Medulla oblongata (tissue), 1 donor: Measurements from ENCODE around the gene CECR2.
A peak's percentile ranks its signal among the peaks of the same experiment; 100 is the strongest.
"Not testable (repeated sequence)": the region's sequence is repeated elsewhere in the genome, so short reads cannot be mapped to it uniquely, and the experiment has no call there.

Experiments used
- DNase-seq: peaks from one replicate; pipeline ENCODE4 v3.0.0-alpha.2; 2015; ENCODE audit errors: extremely low spot score

The CECR2 gene

DNA sequence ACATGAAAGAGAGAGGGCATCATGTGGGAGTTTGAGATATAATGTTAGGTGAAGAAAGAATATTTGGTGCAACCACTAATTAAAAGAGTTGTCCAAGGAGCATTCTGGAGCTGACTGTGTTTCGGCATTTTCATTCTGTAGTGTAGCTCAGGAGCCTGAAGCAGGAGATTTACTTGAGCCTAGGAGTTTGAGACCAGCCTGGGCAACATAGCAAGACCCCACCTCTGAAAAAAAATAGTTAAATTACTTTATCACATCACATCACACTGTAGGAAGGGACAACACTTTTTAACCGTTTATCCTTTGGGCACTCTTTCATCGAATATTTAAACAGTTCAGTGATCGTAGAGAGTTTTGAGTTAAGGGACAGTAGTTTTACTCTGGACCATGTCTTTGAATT, 143.7 kb downstream of the CECR2 start:
- no peak for DNase-seq

DNA sequence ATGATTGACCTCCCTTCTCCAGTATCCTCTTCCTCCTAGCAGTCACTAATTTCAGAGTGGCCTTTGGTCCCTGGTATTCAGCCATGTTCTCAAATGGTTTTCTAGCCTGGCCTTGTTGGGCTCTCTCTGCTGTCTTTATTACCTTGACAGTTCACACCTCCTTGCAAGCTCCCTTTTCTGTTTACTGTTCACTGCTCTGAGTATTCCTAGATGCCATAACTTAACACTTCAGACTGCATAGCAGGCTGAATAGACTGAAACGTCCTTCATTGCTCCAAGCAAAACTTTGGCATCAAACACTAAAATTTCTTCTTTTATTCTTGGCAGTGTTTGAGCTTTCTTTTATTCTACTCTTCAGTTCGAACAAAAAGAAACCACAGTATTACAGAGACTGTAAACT, 144.4 kb downstream of the CECR2 start:
- DNase-seq: no peak

DNA sequence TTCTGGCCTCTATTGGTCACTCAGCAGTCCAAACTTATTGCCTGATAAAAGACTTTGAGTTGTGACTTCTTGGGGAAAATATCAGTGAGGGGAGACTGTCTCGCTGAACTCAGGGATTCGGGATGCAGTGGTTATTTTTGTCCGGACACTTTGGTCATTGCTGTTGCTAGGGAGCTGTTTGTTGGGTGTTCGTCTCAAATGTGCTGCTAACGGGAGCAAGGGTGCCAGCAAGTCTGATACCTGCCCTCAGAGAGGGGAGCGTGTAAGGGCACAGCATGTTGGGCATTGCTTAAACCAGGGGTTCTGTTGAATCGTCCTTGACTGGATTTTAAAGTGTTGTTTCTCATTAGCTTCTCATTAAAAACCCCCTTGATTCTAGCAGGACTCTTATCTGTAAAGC, 144.8 kb downstream of the CECR2 start:
- DNase-seq: no peak

DNA sequence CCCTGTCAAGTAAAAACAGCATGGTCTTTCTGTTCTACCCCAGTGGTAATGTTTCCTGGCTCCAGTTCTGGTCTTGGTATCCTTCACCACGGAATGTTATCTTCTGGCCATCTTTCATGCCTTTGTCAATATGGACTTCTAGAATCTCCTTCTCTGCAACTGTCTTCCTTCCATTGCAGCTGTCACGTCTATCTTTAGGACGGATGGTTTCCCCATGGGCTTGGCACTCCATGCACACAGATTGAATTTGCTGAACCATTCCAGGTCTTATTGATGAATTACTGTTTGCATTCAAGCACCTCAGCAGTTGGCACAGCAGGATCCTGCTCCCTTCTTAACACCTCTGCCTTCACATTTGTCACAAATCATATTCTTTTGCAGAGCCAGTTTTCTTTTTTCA, 149.1 kb downstream of the CECR2 start:
- no peak for DNase-seq

DNA sequence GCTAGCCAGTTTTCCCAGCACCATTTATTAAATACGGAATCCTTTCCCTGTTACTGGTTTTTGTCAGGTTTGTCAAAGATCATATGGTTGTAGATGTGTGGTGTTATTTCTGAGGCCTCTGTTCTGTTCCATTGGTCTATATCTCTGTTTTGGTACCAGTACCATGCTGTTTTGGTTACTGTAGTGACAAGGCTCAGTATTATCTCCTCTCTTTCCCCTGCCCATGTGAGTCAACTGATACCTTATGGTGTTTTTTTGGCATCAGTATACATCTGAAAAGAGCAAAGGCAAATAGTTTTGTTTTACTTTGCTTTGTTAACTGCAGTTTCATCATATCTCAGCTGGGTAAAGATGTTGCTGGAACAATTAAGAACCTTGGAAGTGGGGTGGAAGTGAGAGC, 152.7 kb downstream of the CECR2 start:
- DNase-seq: not testable (repeated sequence)

DNA sequence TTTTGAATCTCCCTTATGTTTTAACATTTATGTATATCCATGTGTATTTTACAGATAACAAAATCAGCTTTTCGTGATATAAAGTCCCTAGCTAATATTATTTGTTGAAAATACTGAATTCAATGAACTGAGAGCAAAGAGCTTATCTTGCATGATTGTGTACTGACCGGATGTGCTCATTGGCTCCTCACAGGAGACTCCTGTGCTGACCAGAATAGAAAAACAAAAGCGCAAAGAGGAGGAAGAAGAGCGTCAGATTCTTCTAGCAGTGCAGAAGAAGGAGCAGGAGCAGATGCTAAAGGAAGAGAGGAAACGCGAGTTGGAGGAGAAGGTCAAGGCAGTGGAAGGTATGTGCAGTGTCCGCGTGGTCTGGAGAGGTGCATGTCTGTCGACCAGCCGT, 154.7 kb downstream of the CECR2 start:
- no peak for DNase-seq

DNA sequence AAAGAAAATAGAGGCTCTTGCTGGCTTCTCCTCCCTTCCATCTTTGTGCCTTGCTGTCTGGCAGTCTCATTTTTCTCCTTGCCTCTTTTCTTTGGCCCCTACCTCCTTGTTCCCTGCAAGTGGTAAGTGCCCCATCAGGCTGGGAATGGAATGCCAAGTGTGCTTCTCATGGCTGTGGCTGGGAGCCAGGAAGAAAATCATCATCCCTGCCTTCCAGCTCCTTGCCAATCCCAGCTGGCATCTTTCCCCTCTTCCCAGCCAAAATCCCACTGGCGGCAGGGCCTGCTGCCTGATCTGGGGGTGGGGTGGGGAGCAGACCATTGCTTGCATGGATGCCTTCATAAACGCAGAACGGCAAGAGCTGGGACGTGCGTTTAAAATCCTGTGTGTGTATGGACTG, 167.0 kb downstream of the CECR2 start:
- DNase-seq: peak; percentile 80

DNA sequence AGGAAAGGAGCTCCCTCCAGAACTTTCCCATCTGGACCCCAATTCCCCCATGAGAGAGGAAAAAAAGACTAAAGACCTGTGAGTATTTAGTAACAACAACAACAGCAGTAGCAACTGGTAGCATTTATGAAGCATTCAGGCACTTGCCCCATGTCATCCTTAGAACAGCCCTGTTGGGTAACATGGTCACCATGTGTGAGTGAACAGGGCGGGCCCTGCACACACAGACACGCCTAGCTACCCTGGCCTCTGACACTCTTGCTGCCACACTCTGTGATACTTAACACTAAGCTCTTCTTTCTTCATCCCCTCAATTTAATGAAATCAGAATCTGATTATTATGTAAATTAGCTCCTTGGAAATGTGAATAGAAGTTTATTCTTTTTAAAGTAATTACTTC, 167.9 kb downstream of the CECR2 start:
- DNase-seq: no peak

DNA sequence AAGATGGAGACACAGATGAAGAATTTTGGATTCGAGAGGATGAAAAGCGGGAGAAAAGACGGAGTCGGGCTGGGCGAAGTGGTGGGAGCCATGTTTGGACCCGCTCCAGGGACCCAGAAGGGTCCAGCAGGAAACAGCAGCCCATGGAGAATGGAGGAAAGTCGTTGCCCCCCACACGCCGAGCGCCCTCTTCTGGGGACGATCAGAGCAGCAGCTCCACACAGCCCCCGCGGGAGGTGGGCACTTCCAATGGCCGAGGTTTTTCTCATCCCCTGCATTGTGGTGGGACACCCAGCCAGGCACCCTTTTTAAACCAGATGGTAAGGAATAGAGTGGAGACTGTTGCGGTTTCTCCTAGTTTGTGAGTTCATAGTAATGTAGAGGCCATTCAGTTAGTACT, 171.2 kb downstream of the CECR2 start:
- DNase-seq: no peak

DNA sequence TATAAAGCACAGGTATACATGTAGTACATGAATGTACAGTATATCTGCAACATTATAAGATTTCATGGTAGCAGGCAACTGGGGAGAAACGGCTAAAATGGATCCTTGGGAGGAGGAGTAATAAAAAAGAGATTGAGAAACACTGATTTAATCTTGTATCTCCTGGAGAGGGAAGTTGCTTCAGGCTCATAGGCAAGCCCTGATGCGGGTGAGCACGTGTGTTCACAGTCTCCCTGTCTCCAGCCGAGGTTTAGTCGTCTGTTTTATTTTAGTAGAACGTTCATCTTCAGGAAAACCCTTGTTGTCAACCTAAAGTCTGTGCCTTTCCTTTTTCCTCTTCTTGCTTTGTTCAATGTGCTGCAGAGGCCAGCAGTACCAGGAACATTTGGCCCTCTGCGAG, 172.2 kb downstream of the CECR2 start:
- no peak for DNase-seq

DNA sequence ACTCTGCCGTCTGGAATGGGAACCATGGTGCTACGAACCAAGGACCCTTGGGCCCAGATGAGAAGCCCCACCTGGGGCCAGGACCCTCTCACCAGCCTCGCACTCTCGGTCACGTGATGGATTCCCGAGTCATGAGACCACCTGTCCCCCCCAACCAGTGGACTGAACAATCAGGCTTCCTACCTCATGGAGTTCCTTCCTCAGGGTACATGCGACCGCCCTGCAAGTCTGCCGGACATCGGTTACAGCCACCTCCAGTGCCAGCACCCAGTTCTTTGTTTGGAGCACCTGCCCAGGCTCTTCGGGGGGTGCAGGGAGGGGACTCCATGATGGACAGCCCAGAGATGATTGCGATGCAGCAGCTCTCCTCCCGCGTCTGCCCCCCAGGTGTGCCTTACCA, 173.2 kb downstream of the CECR2 start:
- DNase-seq: no peak

DNA sequence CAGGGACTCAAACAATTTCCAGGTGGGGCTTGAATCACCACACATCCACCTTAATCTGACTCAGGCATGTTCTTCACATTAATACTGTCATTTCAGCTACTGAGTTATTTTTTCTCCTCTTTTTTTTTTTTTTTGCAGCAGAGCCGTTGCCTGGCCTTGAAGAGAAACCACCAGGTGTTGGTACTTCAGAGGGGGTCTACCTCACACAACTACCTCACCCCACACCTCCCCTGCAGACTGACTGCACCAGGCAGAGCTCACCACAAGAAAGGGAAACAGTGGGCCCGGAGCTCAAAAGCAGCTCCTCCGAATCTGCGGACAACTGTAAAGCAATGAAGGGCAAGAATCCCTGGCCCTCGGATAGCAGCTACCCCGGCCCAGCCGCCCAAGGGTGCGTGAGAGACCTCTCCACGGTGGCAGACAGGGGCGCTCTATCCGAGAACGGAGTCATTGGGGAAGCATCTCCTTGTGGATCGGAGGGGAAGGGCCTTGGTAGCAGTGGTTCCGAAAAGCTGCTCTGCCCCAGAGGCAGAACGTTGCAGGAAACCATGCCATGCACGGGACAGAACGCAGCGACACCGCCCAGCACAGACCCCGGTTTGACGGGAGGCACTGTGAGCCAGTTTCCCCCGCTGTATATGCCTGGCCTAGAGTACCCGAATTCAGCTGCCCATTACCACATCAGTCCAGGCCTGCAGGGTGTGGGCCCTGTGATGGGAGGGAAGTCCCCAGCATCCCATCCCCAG, 178.9 kb downstream of the CECR2 start:
- DNase-seq: no peak

DNA sequence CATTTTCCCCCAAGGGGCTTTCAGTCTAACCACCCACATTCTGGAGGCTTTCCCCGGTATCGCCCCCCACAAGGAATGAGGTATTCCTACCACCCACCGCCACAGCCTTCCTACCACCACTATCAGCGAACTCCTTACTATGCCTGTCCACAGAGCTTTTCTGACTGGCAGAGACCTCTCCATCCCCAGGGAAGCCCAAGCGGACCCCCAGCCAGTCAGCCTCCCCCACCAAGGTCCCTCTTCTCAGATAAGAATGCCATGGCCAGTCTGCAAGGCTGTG, 179.4 kb downstream of the CECR2 start:
- no peak for DNase-seq

DNA sequence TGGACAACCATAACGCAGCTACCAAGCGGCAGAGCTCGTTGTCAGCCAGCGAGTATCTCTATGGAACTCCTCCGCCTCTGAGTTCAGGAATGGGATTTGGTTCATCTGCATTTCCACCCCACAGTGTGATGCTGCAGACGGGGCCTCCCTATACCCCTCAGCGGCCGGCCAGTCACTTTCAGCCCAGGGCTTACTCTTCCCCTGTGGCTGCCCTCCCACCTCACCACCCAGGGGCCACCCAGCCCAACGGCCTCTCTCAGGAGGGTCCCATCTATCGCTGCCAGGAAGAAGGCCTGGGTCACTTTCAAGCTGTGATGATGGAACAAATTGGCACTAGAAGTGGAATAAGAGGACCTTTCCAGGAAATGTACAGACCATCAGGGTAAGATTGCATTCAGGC, 179.9 kb downstream of the CECR2 start:
- DNase-seq: no peak

DNA sequence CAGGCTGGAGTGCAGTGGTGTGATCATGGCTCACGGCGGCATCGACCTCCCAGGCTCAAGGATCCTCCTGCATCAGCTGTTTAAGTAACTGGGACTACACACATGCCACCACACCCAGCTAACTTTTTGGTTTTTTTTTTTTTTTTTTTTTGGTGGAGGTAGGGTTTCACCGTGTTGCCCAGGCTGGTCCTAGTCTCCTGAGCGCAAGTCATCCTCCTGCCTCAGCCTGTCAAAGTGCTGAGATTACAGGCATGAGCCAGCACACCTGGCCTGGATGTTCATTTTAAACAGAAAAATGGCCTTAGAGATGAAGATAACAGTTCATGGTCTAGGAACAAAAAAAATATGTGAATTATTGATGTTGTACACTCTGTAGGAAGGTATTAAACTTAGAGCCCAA, 180.4 kb downstream of the CECR2 start:
- no peak for DNase-seq

DNA sequence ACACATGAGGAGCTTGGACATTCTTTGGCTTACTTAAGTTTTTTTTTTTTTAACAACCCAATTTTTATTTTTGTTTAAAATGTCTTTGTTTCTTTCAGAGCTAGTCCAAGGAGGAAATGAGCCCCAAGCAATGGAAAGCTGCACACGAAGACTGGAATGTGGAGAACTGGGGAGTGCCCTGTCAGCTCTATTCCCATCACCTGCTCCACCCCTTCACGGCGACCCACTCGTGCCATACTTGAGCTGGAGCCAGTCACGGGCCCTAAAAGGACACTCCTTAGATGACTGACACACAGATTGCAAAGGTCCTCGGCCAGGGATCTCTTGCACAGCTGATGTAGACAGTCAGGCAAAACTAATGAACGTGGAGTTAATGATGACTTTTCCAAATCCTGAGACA, 183.5 kb downstream of the CECR2 start:
- DNase-seq: no peak

DNA sequence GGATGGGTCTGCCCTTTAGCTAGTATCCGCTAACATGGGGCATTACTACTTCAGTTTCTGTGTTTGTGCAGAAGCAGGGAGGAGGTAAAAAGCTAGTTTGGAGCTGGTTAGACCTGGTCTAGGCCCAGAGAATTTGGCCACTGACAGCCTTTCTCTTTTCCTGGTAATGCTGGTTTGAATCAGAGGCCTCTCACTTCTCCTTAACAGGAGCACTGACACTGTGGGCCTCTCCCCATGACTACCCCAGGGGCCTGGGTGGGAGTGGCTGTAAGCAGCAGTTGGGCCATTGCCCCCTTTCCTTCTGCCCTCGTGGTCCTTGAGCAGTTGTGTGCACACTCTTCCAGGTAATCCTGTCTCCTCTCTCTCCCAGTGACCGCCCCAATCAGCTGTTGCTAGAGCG, 185.6 kb downstream of the CECR2 start:
- DNase-seq: no peak

DNA sequence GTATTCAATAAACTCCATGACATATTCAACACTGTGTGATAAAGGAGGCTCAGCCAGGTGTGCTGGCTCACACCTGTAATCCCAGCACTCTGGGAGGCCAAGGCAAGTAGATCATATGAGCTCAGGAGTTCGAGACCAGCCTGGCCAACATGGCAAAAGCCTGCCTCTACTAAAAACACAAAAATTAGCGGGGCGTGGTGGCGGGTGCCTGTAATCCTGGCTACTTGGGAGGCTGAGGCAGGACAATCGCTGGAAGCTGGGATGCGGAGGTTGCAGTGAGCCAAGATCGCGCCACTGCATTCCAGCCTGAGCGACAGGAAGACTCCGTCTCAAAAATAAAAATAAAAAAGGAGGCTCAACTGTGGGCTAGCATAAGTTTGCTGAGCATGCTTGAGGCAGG, 189.9 kb downstream of the CECR2 start:
- DNase-seq: no peak

DNA sequence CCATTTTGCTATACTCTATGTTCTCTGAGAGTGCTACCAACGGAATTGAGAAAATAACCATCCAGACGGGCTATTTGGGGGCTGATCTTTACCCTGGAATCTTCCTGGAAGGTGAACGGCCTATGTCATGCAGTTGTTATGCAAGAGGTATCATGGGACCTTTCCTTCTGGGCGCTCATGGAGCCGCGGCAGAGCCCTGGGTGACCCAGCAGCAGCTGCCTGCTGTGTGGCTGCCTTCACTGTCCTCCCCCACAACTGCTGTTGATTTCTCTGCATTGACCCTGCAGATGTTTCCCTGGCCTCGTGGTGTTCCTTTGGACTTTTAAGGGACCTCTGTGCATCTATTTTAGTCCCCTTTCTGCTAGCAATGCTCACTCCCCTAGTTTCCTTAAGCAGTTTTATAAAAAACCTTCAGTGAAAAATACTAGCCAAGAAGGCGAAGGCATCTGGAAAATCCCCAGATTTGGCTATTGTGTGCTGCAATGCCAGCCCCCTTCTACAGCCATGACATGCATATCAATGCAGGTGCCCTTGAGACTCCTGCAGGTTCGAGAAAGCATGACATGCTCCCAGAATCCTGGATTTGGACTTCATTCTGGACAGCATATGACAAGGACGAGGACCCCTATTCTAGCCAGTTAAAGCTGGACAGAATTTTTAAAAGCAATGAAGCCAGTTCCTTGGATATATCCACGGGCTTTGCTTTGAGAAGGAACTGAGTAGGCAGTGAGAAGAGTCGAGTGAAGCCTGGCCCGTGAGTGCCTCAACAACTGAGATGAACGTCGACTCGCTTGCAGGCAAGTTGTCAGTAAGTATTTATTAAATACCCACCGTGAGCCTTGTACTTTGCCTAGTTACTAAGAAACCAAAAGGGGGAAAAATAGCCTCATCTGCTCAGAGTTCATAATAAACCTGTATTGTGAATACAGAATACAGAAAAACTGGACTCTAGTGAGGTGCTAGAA, 193.9 kb downstream of the CECR2 start, which contains the start of gene SLC25A18:
Gene SLC25A18, plus strand, starts transcription at position 593 of the 965 bp plus-strand sequence. CDS start 16,447 bp downstream, outside the sequence.
- DNase-seq: peak; percentile 88

DNA sequence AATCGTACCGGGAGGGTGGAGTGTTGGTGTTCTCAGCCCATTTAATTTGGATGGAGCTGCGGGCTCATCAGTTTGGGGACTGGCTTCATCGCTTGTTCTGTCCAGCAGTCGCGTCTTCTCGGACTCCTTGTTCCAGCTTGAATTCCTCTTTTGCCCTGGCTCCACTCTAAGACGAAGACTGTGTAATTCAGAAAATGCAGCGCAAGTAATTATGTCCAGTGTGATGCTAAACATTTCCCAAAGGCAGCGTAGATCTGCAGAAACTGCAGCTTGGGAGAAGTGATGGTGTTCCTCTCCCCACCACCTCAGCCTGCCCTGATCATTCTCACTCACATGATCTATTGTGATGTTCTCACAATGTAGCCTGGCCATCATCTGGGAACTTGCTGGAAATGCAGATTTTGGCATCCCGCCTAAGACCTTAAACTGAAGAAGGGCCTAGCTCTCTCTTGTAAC, 194.7 kb downstream of the CECR2 start:
- DNase-seq: peak; percentile 82

DNA sequence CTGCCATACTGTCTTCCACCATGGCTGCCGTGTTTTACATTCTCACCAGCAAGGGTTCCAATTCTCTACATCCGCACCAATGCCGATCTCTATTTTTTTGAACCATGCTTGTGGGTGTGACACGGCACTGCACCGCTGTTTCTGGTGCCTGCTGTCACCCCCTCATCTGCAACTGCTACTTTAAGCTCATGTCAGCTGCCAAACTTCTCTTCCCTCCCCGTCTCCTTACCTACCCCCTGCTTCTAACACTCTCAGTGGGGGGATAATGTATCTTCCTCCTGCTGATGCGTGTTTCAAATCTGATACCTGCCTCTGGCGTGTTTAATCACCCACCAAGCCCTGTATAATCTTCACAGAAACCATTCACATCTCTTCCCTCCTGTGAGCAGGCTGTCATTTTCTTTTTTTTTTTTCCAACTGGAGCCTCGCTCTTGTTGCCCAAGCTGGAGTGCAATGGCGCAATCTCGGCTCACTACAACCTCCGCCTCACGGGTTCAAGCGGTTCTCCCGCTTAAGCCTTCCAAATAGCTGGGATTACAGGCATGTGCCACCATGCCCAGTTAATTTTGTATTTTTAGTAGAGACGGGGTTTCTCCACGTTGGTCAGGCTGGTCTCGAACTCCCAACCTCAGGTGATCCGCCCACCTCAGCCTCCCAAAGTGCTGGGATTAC, 196.9 kb downstream of the CECR2 start:
- DNase-seq: not testable (repeated sequence)

DNA sequence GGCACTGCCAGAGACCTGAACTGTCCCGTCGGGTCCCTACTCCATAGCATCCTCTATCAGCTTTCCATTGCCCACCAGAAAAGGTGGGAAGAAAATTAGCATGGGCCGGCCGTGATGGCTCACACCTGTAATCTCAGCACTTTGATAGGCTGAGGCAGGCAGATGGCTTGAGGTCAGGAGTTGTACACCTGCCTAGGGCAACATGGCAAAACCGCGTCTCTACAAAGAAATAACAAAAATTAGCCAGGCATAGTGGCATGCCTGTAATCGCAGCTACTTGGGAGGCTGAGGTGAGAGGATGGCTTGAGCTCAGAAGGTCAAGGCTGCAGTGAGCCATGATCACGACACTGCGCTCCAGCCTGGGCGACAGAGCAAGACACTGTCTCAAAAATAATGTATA, 197.5 kb downstream of the CECR2 start:
- DNase-seq: no peak
